Activated CD4-positive, CD25-positive, alpha-beta regulatory T cell (primary cell): ENCODE data around the gene PCDHGB4.
"Not testable (repeated sequence)": the region's sequence is repeated elsewhere in the genome, so short reads cannot be mapped to it uniquely, and the experiment has no call there.

Source experiments
- DNase-seq, 4 experiments: peaks; one replicate each; lab custom pipeline; 2025; lab: John Stamatoyannopoulos, UW

The PCDHGB4 gene

GRCh38 chr5:141366016-141366896, 21.2 kb upstream of the PCDHGB4 start:
- DNase-seq = no peak

- DNase-seq = no peak
These were observed 17.3 kb upstream of the PCDHGB4 start, which contains the start of gene PCDHGB3 for GRCh38 chr5:141369994-141370848. Gene PCDHGB3 (plus strand): TSS chr5:141370242. CDS start chr5:141370395, 153 bp downstream.

GRCh38 chr5:141371572-141372475, 15.7 kb upstream of the PCDHGB4 start:
- DNase-seq = no peak

GRCh38 chr5:141373673-141374317, 13.7 kb upstream of the PCDHGB4 start, which contains the start of gene PCDHGA6:
Gene PCDHGA6 (plus strand): TSS chr5:141373891. CDS start chr5:141374084, 193 bp downstream.
- no peak for DNase-seq

- DNase-seq = no peak
These were observed 12.9 kb upstream of the PCDHGB4 start for GRCh38 chr5:141374627-141375026.

GRCh38 chr5:141375444-141376155, 11.9 kb upstream of the PCDHGB4 start:
- DNase-seq = not testable (repeated sequence)

- no peak for DNase-seq
These were observed 4.8 kb upstream of the PCDHGB4 start, which contains the start of gene PCDHGA7 for GRCh38 chr5:141382469-141383294. Gene PCDHGA7 (plus strand): TSS chr5:141382742. CDS start chr5:141382900, 158 bp downstream.

- DNase-seq = no peak
These were observed 4.2 kb upstream of the PCDHGB4 start for GRCh38 chr5:141383345-141383744.

GRCh38 chr5:141384471-141385267, 2.8 kb upstream of the PCDHGB4 start:
- no peak for DNase-seq

- DNase-seq = no peak
These were observed 1.2 kb downstream of the PCDHGB4 start for GRCh38 chr5:141388661-141389060.

- DNase-seq = no peak
These were observed 1.9 kb downstream of the PCDHGB4 start for GRCh38 chr5:141389153-141390042.

GRCh38 chr5:141392429-141393198, 5.1 kb downstream of the PCDHGB4 start, which contains the start of gene PCDHGA8:
Gene PCDHGA8 (plus strand): TSS chr5:141392633. CDS start chr5:141392814, 181 bp downstream.
- no peak for DNase-seq

- no peak for DNase-seq
These were observed 5.8 kb downstream of the PCDHGB4 start for GRCh38 chr5:141393267-141393666.

GRCh38 chr5:141394401-141395187, 7.1 kb downstream of the PCDHGB4 start:
- DNase-seq = not testable (repeated sequence)

GRCh38 chr5:141397756-141398551, 10.5 kb downstream of the PCDHGB4 start, which contains the start of gene PCDHGB5:
Gene PCDHGB5 (plus strand): TSS chr5:141397947. CDS start chr5:141398128, 181 bp downstream.
- not testable (repeated sequence) for DNase-seq
